Activated naive CD4-positive, alpha-beta T cell treated with anti-CD3 and anti-CD28 coated beads, Interleukin-2, amount 50 U/mL, for 72 hours (primary cell): ENCODE data around the gene ARID5B. TPM values are rescaled to one million over a fixed set of nuclear protein-coding genes. Genes with fewer than 3 reads are reported as not detected.

Source experiments
- ATAC-seq, 2 donors: fragments of 150-1000 bp; cut with Tn5 transposase; 2 replicates each; pipeline ENCODE4 v1.10.0; 2021; ENCODE audit warnings: mild to moderate bottlenecking in 2 of 2, moderate library complexity in 2 of 2
- DNase-seq, 2 donors: peaks; one replicate each; pipeline ENCODE4 v3.0.0; 2021 to 2022; ENCODE audit warnings: low spot score in 2 of 2
- H3K27ac Mint-ChIP-seq, 2 donors: one replicate each; pipeline ENCODE4 v1.8.0; 2022; ENCODE audit warnings: mild to moderate bottlenecking in 2 of 2, mixed read lengths in 2 of 2
- H3K36me3 Mint-ChIP-seq, 2 donors: one replicate each; pipeline ENCODE4 v1.8.0; 2022; ENCODE audit warnings: mixed read lengths in 2 of 2
- H3K9me3 Mint-ChIP-seq, 2 donors: one replicate each; pipeline ENCODE4 v1.8.0; 2022; ENCODE audit warnings: mixed read lengths in 2 of 2
- total RNA-seq, 2 donors: library from RNA; stranded (reverse); gene quantifications; one replicate each; pipeline ENCODE4 v1.2.3, GENCODE V29; 2022

Gene ARID5B
- total RNA-seq, 2 donors from 2014 or later = 52.1 to 95.4 TPM

GRCh38 chr10:62079885-62080559, 178.5 kb downstream of the ARID5B start:
- peak in 1 of 2 donors; percentile 5 for ATAC-seq
- Mint-ChIP-seq H3K36me3 (peaks cover 32 to 86% of the 10 kb centered on the region in 2 donors), H3K27ac (peak overlapping the region; percentile 57 to 92), H3K9me3 (peaks cover 0 to 6% of the 10 kb centered on the region in 2 donors)
- no peak for DNase-seq

- DNase-seq = no peak
- peak overlapping the region; percentile 65 to 92 for H3K27ac Mint-ChIP-seq
- peaks cover 0 to 10% of the 10 kb centered on the region in 2 donors for H3K9me3 Mint-ChIP-seq
- ATAC-seq = no peak
- H3K36me3 Mint-ChIP-seq = peaks cover 34 to 86% of the 10 kb centered on the region in 2 donors
Observed at GRCh38 chr10:62080905-62081304, 179.4 kb downstream of the ARID5B start.

- H3K27ac Mint-ChIP-seq = peak overlapping the region; percentile 87 to 92
- no peak for DNase-seq
- H3K36me3 Mint-ChIP-seq = peaks cover 36 to 84% of the 10 kb centered on the region in 2 donors
Observed at GRCh38 chr10:62081341-62082270, 180.1 kb downstream of the ARID5B start.

GRCh38 chr10:62082271-62082656, 180.8 kb downstream of the ARID5B start:
- Mint-ChIP-seq H3K36me3 (peaks cover 31 to 82% of the 10 kb centered on the region in 2 donors), H3K27ac (peak overlapping the region; percentile 87 to 92), H3K9me3 (peaks cover 0 to 10% of the 10 kb centered on the region in 2 donors)
- no peak for DNase-seq
- no peak for ATAC-seq

More at GRCh38 chr10:62081341-62082270, 180.1 kb downstream of the ARID5B start:
- peaks cover 0 to 10% of the 10 kb centered on the region in 2 donors for H3K9me3 Mint-ChIP-seq
- ATAC-seq = no peak

- peaks cover 27 to 82% of the 10 kb centered on the region in 2 donors for H3K36me3 Mint-ChIP-seq
- peak overlapping the region; percentile 87 to 92 for H3K27ac Mint-ChIP-seq
- peak; percentile 73 to 82 for ATAC-seq
- H3K9me3 Mint-ChIP-seq = peaks cover 0 to 10% of the 10 kb centered on the region in 2 donors
- no peak for DNase-seq
Observed at GRCh38 chr10:62082729-62083411, 181.4 kb downstream of the ARID5B start.

- Mint-ChIP-seq H3K9me3 (peaks cover 0 to 10% of the 10 kb centered on the region in 2 donors), H3K36me3 (peaks cover 29 to 82% of the 10 kb centered on the region in 2 donors), H3K27ac (peak overlapping the region; percentile 87 to 92)
- DNase-seq (no peak), ATAC-seq (peak in 1 of 2 donors; percentile 2)
Observed at GRCh38 chr10:62083412-62084267, 182.1 kb downstream of the ARID5B start.

- DNase-seq = no peak
- Mint-ChIP-seq H3K36me3 (peaks cover 33 to 82% of the 10 kb centered on the region in 2 donors), H3K9me3 (peaks cover 0 to 10% of the 10 kb centered on the region in 2 donors), H3K27ac (peak overlapping the region; percentile 92 to 96)
- ATAC-seq = no peak
Observed at GRCh38 chr10:62084451-62084850, 183.0 kb downstream of the ARID5B start.

- Mint-ChIP-seq H3K9me3 (peaks cover 0 to 10% of the 10 kb centered on the region in 2 donors), H3K27ac (peak overlapping the region; percentile 77 to 92), H3K36me3 (peaks cover 39 to 82% of the 10 kb centered on the region in 2 donors)
- no peak for DNase-seq
- ATAC-seq = no peak
Observed at GRCh38 chr10:62085404-62085803, 183.9 kb downstream of the ARID5B start.

- peaks cover 0 to 10% of the 10 kb centered on the region in 2 donors for H3K9me3 Mint-ChIP-seq
- ATAC-seq = no peak
- peak overlapping the region; percentile 77 to 92 for H3K27ac Mint-ChIP-seq
- peaks cover 43 to 84% of the 10 kb centered on the region in 2 donors for H3K36me3 Mint-ChIP-seq
- DNase-seq = no peak
Observed at GRCh38 chr10:62085821-62086220, 184.3 kb downstream of the ARID5B start.

- DNase-seq (no peak), ATAC-seq (no peak)
- Mint-ChIP-seq H3K9me3 (peaks cover 0 to 10% of the 10 kb centered on the region in 2 donors), H3K27ac (peak overlapping the region in 1 of 2 donors; percentile 96), H3K36me3 (peaks cover 58 to 95% of the 10 kb centered on the region in 2 donors)
Observed at GRCh38 chr10:62087329-62087728, 185.8 kb downstream of the ARID5B start.

- H3K27ac Mint-ChIP-seq = peak overlapping the region; percentile 74 to 82
Observed at GRCh38 chr10:62088786-62089185, 187.3 kb downstream of the ARID5B start.

GRCh38 chr10:62092301-62093030, 191.0 kb downstream of the ARID5B start:
- Mint-ChIP-seq H3K27ac (peak overlapping the region; percentile 67 to 96), H3K9me3 (no peaks in the 10 kb centered on the region), H3K36me3 (peaks cover 61 to 91% of the 10 kb centered on the region in 2 donors)
- no peak for DNase-seq
- peak in 1 of 2 donors; percentile 4 for ATAC-seq

More at GRCh38 chr10:62088786-62089185, 187.3 kb downstream of the ARID5B start:
- H3K36me3 Mint-ChIP-seq = peaks cover 70 to 96% of the 10 kb centered on the region in 2 donors
- ATAC-seq (no peak), DNase-seq (no peak)
- peaks cover 0 to 10% of the 10 kb centered on the region in 2 donors for H3K9me3 Mint-ChIP-seq

- ATAC-seq (no peak), DNase-seq (no peak)
- Mint-ChIP-seq H3K27ac (no peak overlapping the region), H3K9me3 (no peaks in the 10 kb centered on the region), H3K36me3 (peaks cover 50 to 77% of the 10 kb centered on the region in 2 donors)
Observed at GRCh38 chr10:62093863-62094291, 192.4 kb downstream of the ARID5B start.

GRCh38 chr10:62095181-62096122, 194.0 kb downstream of the ARID5B start:
- H3K9me3 Mint-ChIP-seq = no peaks in the 10 kb centered on the region
- H3K36me3 Mint-ChIP-seq = peaks cover 38 to 61% of the 10 kb centered on the region in 2 donors
- DNase-seq (no peak), ATAC-seq (no peak)
- peak overlapping the region; percentile 34 to 52 for H3K27ac Mint-ChIP-seq
